ENCODE data around the gene IPO8.

Gene IPO8

DNA sequence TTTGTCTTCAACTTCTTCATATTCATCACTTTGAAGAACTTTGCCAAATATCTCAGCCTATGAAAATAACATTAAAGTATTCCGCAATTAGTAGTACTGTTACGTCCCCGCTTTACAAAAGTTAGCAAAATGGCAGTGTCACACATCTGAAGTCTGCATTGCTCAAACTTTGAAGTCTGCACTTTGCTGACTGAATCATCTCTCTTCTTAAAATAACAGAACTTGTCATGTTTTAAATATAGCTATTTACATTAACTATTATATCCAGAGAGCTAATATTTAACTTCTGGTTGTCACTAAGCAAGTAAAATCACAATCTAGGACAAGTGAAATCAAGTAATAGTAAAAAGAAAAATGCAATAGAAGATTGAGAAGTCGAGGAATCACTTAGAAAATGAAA lies 34.5 kb downstream of the IPO8 start:
- no peaks in the 10 kb centered on the region for H3K4me1 ChIP-seq (ENCODE audit: insufficient read depth, low read length, poor library complexity, severe bottlenecking)
- no peaks in the 10 kb centered on the region for H3K79me2 ChIP-seq (ENCODE audit: insufficient read depth, low read length)
- TF ChIP-seq, protein P1, sequence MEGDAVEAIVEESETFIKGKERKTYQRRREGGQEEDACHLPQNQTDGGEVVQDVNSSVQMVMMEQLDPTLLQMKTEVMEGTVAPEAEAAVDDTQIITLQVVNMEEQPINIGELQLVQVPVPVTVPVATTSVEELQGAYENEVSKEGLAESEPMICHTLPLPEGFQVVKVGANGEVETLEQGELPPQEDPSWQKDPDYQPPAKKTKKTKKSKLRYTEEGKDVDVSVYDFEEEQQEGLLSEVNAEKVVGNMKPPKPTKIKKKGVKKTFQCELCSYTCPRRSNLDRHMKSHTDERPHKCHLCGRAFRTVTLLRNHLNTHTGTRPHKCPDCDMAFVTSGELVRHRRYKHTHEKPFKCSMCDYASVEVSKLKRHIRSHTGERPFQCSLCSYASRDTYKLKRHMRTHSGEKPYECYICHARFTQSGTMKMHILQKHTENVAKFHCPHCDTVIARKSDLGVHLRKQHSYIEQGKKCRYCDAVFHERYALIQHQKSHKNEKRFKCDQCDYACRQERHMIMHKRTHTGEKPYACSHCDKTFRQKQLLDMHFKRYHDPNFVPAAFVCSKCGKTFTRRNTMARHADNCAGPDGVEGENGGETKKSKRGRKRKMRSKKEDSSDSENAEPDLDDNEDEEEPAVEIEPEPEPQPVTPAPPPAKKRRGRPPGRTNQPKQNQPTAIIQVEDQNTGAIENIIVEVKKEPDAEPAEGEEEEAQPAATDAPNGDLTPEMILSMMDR (conservative IDR thresholded peaks at IDR 0.05; ENCODE audit: low read length) = no peak
- no peak for TF ChIP-seq EZH2phosphoT487 (IDR thresholded peaks at IDR 0.05; ENCODE audit: borderline replicate concordance)
- peaks cover 51% of the 10 kb centered on the region; the same call in 1 of the 2 replicates for H3K36me3 ChIP-seq (ENCODE audit: insufficient read depth, low read length)
- no peaks in the 10 kb centered on the region for H3K9me3 ChIP-seq (ENCODE audit: insufficient read depth, low read depth, low read length)
- H3K9me2 ChIP-seq (replicated peaks; ENCODE audit: low read depth, low read length) = no peaks in the 10 kb centered on the region
- H2AFZ ChIP-seq (ENCODE audit: low read length) = no peak overlapping the region
- H3K4me2 ChIP-seq (ENCODE audit: low read depth, low read length, poor library complexity, severe bottlenecking) = no peak overlapping the region
- H3F3A ChIP-seq (ENCODE audit: low read depth) = no peaks in the 10 kb centered on the region
- no peaks in the 10 kb centered on the region for H3K27me3 ChIP-seq (ENCODE audit: insufficient read depth, low read length, poor library complexity, severe bottlenecking)
- H3K9ac ChIP-seq (ENCODE audit: low read depth, low read length, poor library complexity, severe bottlenecking) = no peak overlapping the region
- no peaks in the 10 kb centered on the region for H4K20me1 ChIP-seq (ENCODE audit: insufficient read depth, low read length, poor library complexity, severe bottlenecking)
- no peak overlapping the region for H3K4me3 ChIP-seq (ENCODE audit: low read length, poor library complexity, severe bottlenecking)

DNA sequence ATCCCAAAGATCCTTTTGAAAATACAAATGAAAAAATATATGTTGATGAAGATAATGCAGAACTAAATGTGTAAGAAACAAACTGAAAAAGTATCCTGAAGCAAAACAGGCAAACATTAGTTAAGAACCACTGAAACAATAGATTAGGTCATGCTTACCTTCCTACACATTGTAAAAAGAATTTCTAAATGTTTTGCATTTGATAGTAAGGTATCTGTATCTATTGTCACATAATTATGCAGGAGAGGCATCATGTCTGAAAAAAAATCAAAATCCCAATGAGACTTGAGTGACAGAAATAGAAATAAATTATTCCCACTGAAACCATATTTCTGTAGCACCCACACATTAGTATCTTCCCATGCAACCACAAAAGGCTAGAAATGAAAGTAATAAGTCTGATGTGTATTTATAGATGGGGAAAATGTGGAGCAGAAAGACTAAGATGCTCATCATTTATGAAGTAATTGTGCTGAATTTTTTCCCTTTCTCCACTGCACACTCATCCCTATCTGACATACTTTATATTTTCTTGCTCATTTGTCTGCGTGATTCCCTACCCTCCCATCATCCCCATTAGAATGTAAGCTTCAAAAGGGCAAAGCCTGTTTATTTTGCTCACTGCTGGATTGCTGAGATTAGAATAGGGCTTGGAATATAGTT lies 43.5 kb downstream of the IPO8 start:
- Histone ChIP-seq H3K4me2 (ENCODE audit: low read depth, low read length, poor library complexity, severe bottlenecking) (no peak overlapping the region), H3K27me3 (ENCODE audit: insufficient read depth, low read length, poor library complexity, severe bottlenecking) (no peaks in the 10 kb centered on the region), H3K9ac (ENCODE audit: low read depth, low read length, poor library complexity, severe bottlenecking) (no peak overlapping the region)

DNA sequence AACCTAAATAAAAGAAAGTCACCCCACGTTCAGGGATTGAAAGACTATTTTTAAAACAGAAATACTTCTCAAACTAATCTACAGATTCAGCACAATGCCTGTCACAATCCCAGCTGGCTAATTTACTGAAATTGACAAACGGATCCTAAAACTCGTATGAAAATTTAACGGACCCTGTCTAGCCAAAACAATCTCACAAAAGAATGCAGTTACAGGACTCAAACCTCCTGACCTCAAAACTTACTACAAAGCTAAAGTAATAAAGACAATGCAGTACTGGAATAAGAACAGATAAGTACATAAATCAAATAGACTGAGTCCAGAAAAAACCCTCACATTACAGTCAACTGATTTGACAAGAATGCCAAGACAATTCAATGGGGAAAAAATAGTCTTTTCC lies 48.8 kb downstream of the IPO8 start:
- Histone ChIP-seq H3K4me2 (ENCODE audit: low read depth, low read length, poor library complexity, severe bottlenecking) (no peak overlapping the region), H3K36me3 (ENCODE audit: insufficient read depth, low read length) (peaks cover 10% of the 10 kb centered on the region; the same call in 1 of the 2 replicates), H3K79me2 (ENCODE audit: insufficient read depth, low read length) (no peaks in the 10 kb centered on the region), H3K9me3 (ENCODE audit: insufficient read depth, low read depth, low read length) (no peaks in the 10 kb centered on the region), H3K9ac (ENCODE audit: low read depth, low read length, poor library complexity, severe bottlenecking) (no peak overlapping the region), H2AFZ (ENCODE audit: low read length) (no peak overlapping the region), H3K9me2 (replicated peaks; ENCODE audit: low read depth, low read length) (no peaks in the 10 kb centered on the region), H4K20me1 (ENCODE audit: insufficient read depth, low read length, poor library complexity, severe bottlenecking) (no peaks in the 10 kb centered on the region), H3K4me1 (ENCODE audit: insufficient read depth, low read length, poor library complexity, severe bottlenecking) (no peaks in the 10 kb centered on the region), H3F3A (ENCODE audit: low read depth) (no peaks in the 10 kb centered on the region), H3K4me3 (ENCODE audit: low read length, poor library complexity, severe bottlenecking) (no peak overlapping the region), H3K27me3 (ENCODE audit: insufficient read depth, low read length, poor library complexity, severe bottlenecking) (no peaks in the 10 kb centered on the region)
- TF ChIP-seq, protein P1 (conservative IDR thresholded peaks at IDR 0.05; ENCODE audit: low read length) = no peak
- TF ChIP-seq EZH2phosphoT487 (IDR thresholded peaks at IDR 0.05; ENCODE audit: borderline replicate concordance) = no peak

More for the DNA sequence above, 43.5 kb downstream of the IPO8 start:
- H2AFZ ChIP-seq (ENCODE audit: low read length) = no peak overlapping the region
- peaks cover 7% of the 10 kb centered on the region; the same call in 1 of the 2 replicates for H3K36me3 ChIP-seq (ENCODE audit: insufficient read depth, low read length)
- TF ChIP-seq, protein P1 (conservative IDR thresholded peaks at IDR 0.05; ENCODE audit: low read length) = no peak
- TF ChIP-seq EZH2phosphoT487 (IDR thresholded peaks at IDR 0.05; ENCODE audit: borderline replicate concordance) = no peak
- no peak overlapping the region for H3K4me3 ChIP-seq (ENCODE audit: low read length, poor library complexity, severe bottlenecking)
- H3K9me2 ChIP-seq (replicated peaks; ENCODE audit: low read depth, low read length) = no peaks in the 10 kb centered on the region
- no peaks in the 10 kb centered on the region for H3K79me2 ChIP-seq (ENCODE audit: insufficient read depth, low read length)
- no peaks in the 10 kb centered on the region for H3K4me1 ChIP-seq (ENCODE audit: insufficient read depth, low read length, poor library complexity, severe bottlenecking)
- no peaks in the 10 kb centered on the region for H4K20me1 ChIP-seq (ENCODE audit: insufficient read depth, low read length, poor library complexity, severe bottlenecking)
- H3F3A ChIP-seq (ENCODE audit: low read depth) = no peaks in the 10 kb centered on the region
- no peaks in the 10 kb centered on the region for H3K9me3 ChIP-seq (ENCODE audit: insufficient read depth, low read depth, low read length)
